Loucy (cell line): Measurements from ENCODE around the gene ABCB9.

ENCODE experiments used
- H2AFZ ChIP-seq: fragments of 200-600 bp; sonication (generic); 2 replicates; pipeline ENCODE4 v1.6.0; 2016; ENCODE audit warnings: antibody characterized with exemption, mild to moderate bottlenecking, low read length, moderate library complexity
- H3F3A ChIP-seq: fragments of 200-600 bp; 2 replicates; pipeline ENCODE4 v1.6.0; 2016; ENCODE audit warnings: antibody characterized with exemption, low read depth, mild to moderate bottlenecking
- H3K27me3 ChIP-seq: fragments of 200-600 bp; sonication (generic); 2 replicates; pipeline ENCODE4 v1.6.1; 2014; ENCODE audit warnings: low read length, mild to moderate bottlenecking; ENCODE audit not compliant: insufficient read depth, poor library complexity, severe bottlenecking
- H3K36me3 ChIP-seq: fragments of 200-600 bp; sonication (generic); 2 replicates; pipeline ENCODE4 v1.6.1; 2016; ENCODE audit warnings: low read length; ENCODE audit not compliant: insufficient read depth
- H3K4me1 ChIP-seq: fragments of 200-600 bp; sonication (generic); 2 replicates; pipeline ENCODE4 v1.5.1; 2014; ENCODE audit warnings: low read length, mild to moderate bottlenecking; ENCODE audit not compliant: insufficient read depth, poor library complexity, severe bottlenecking
- H3K4me2 ChIP-seq: fragments of 200-600 bp; sonication (generic); 2 replicates; pipeline ENCODE4 v1.6.0; 2014; ENCODE audit warnings: antibody characterized with exemption, low read length, low read depth, mild to moderate bottlenecking; ENCODE audit not compliant: poor library complexity, severe bottlenecking
- H3K4me3 ChIP-seq: fragments of 200-600 bp; sonication (generic); 2 replicates; pipeline ENCODE4 v1.5.1; 2014; ENCODE audit warnings: low read length, mild to moderate bottlenecking, mixed read lengths; ENCODE audit not compliant: poor library complexity, severe bottlenecking
- H3K79me2 ChIP-seq: fragments of 200-600 bp; sonication (generic); 2 replicates; pipeline ENCODE4 v1.6.1; 2014; ENCODE audit warnings: low read length; ENCODE audit not compliant: insufficient read depth
- H3K9ac ChIP-seq: fragments of 200-600 bp; sonication (generic); 2 replicates; pipeline ENCODE4 v1.6.0; 2014; ENCODE audit warnings: mild to moderate bottlenecking, low read depth, low read length, moderate library complexity; ENCODE audit not compliant: poor library complexity, severe bottlenecking
- H3K9me2 ChIP-seq: fragments of 200-600 bp; sonication (generic); replicated peaks from 2 replicates; pipeline ENCODE4 v1.6.1; 2016; ENCODE audit warnings: low read depth, low read length, mixed read lengths
- H3K9me3 ChIP-seq: fragments of 200-600 bp; sonication (generic); 2 replicates; pipeline ENCODE4 v1.6.1; 2014; ENCODE audit warnings: mild to moderate bottlenecking, antibody characterized with exemption, low read length, low read depth; ENCODE audit not compliant: insufficient read depth
- H4K20me1 ChIP-seq: fragments of 200-600 bp; sonication (generic); 2 replicates; pipeline ENCODE4 v1.6.0; 2014; ENCODE audit warnings: antibody characterized with exemption, low read length, mild to moderate bottlenecking; ENCODE audit not compliant: insufficient read depth, poor library complexity, severe bottlenecking
- CTCF ChIP-seq: fragments of 200-600 bp; sonication (generic); conservative IDR thresholded peaks from 2 replicates; pipeline ENCODE4 v1.5.1; 2014; ENCODE audit warnings: mild to moderate bottlenecking, antibody characterized with exemption, low read length
- EZH2phosphoT487 ChIP-seq: fragments of 200-600 bp; IDR thresholded peaks from 2 replicates; pipeline ENCODE4 v1.6.1; 2018; ENCODE audit warnings: antibody characterized with exemption, mild to moderate bottlenecking, moderate library complexity, borderline replicate concordance

ABCB9 gene

DNA sequence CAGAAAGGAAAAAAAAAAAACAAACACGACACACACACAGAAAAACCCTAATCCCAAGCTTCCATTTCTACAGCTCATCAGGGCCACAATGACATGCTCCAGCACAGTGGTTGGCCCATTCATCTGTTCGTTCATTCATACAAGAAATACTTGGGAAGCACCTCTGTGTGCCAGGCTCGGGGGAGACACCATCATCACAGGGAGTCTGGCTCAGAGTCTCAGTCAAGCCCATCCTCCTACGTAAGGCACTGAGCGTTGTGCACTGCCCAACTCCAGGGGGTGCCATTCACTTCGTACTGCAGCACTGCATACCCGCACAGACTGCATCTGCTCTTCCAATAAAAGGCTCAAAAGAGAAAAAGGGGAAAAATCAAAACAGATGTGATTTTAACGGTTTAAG, 85.6 kb downstream of the ABCB9 start:
- Histone ChIP-seq H3K9ac (no peak overlapping the region), H3K9me3 (no peaks in the 10 kb centered on the region), H3K36me3 (peaks cover 4% of the 10 kb centered on the region; the same call in 1 of the 2 replicates), H3K4me3 (no peak overlapping the region), H4K20me1 (peaks cover 68% of the 10 kb centered on the region), H3K27me3 (no peaks in the 10 kb centered on the region), H3K4me1 (peaks cover 42% of the 10 kb centered on the region), H3F3A (no peaks in the 10 kb centered on the region), H3K79me2 (peaks cover 98% of the 10 kb centered on the region), H2AFZ (no peak overlapping the region), H3K9me2 (no peaks in the 10 kb centered on the region), H3K4me2 (peak overlapping the region; percentile 28)
- TF ChIP-seq EZH2phosphoT487: no peak
- peak; percentile 69 for TF ChIP-seq CTCF

- Histone ChIP-seq H3K36me3 (peaks cover 4% of the 10 kb centered on the region; the same call in 1 of the 2 replicates), H3K9me2 (no peaks in the 10 kb centered on the region), H4K20me1 (peaks cover 73% of the 10 kb centered on the region), H3K9me3 (no peaks in the 10 kb centered on the region), H3K4me1 (peaks cover 41% of the 10 kb centered on the region), H3K79me2 (peaks cover 100% of the 10 kb centered on the region), H3K9ac (no peak overlapping the region), H3K27me3 (no peaks in the 10 kb centered on the region), H2AFZ (no peak overlapping the region), H3K4me3 (no peak overlapping the region), H3K4me2 (no peak overlapping the region), H3F3A (no peaks in the 10 kb centered on the region)
- no peak for TF ChIP-seq CTCF
- no peak for TF ChIP-seq EZH2phosphoT487
These were observed 86.1 kb downstream of the ABCB9 start for GRCh38 chr12:122880155-122880667.
